Esophagus squamous epithelium (tissue), 4 donors: ENCODE data around the gene SH3YL1.

Experiments used
- POLR2A ChIP-seq, 4 donors: fragments of 450-650 bp; IDR thresholded peaks; one replicate each; pipeline ENCODE4 v1.6.1; 2017; ENCODE audit warnings: antibody characterized with exemption in 4 of 4, mild to moderate bottlenecking in 4 of 4, moderate library complexity in 3 of 4
- TF ChIP-seq, protein P1 (sequence below), 6 experiments: fragments of 450-650 bp in 4 of 6; fragments of 200-600 bp in 2 of 6; sonication (generic) in 2 of 6; IDR thresholded peaks; one replicate each; pipeline ENCODE4 v1.5.1; 2016 to 2019; ENCODE audit warnings: antibody characterized with exemption in 6 of 6, mild to moderate bottlenecking in 4 of 6, moderate library complexity in 4 of 6

- TF ChIP-seq, protein P1, sequence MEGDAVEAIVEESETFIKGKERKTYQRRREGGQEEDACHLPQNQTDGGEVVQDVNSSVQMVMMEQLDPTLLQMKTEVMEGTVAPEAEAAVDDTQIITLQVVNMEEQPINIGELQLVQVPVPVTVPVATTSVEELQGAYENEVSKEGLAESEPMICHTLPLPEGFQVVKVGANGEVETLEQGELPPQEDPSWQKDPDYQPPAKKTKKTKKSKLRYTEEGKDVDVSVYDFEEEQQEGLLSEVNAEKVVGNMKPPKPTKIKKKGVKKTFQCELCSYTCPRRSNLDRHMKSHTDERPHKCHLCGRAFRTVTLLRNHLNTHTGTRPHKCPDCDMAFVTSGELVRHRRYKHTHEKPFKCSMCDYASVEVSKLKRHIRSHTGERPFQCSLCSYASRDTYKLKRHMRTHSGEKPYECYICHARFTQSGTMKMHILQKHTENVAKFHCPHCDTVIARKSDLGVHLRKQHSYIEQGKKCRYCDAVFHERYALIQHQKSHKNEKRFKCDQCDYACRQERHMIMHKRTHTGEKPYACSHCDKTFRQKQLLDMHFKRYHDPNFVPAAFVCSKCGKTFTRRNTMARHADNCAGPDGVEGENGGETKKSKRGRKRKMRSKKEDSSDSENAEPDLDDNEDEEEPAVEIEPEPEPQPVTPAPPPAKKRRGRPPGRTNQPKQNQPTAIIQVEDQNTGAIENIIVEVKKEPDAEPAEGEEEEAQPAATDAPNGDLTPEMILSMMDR (IDR thresholded peaks at IDR 0.05): no peak
- TF ChIP-seq POLR2A (IDR thresholded peaks at IDR 0.05): no peak
These were observed 52.2 kb downstream of the SH3YL1 start for GRCh38 chr2:211486-212184.
